ENCODE measurements around the gene PRR14L.

DNA sequence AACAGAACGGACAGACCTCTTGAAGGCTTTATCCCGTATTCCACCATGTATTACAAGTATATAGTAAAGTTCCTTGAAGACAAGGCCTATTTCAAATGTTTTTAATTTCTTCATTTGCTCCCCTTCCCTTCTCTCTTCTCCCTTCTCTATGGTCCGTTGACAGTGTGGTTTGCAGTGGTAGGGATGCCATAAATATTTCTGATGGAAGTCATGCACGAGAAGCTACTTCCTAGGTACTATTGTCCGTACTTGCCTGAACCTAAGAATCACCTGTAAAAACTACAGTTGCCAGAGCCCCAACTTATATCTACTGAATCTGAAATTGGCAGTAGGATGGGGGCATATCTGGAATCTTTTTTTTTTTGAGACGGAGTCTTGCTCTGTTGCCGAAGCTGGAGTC is 90.7 kb downstream of the PRR14L start:
- TF ChIP-seq, protein P1, sequence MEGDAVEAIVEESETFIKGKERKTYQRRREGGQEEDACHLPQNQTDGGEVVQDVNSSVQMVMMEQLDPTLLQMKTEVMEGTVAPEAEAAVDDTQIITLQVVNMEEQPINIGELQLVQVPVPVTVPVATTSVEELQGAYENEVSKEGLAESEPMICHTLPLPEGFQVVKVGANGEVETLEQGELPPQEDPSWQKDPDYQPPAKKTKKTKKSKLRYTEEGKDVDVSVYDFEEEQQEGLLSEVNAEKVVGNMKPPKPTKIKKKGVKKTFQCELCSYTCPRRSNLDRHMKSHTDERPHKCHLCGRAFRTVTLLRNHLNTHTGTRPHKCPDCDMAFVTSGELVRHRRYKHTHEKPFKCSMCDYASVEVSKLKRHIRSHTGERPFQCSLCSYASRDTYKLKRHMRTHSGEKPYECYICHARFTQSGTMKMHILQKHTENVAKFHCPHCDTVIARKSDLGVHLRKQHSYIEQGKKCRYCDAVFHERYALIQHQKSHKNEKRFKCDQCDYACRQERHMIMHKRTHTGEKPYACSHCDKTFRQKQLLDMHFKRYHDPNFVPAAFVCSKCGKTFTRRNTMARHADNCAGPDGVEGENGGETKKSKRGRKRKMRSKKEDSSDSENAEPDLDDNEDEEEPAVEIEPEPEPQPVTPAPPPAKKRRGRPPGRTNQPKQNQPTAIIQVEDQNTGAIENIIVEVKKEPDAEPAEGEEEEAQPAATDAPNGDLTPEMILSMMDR (conservative IDR thresholded peaks at IDR 0.05), result no peak
- no peak for TF ChIP-seq ZFX (IDR thresholded peaks at IDR 0.05)

Data from C4-2B (cell line).